Measurements from ENCODE around the gene KCNA10.
A peak's percentile ranks its signal among the peaks of the same experiment; 100 is the strongest.

Gene KCNA10

GRCh38 chr1:110545492-110545891, 26.5 kb upstream of the KCNA10 start:
- Mint-ChIP-seq H3K27me3 (peaks cover 16 to 20% of the 10 kb centered on the region in 2 donors), H3K36me3 (no peaks in the 10 kb centered on the region), H3K27ac (no peak overlapping the region), H3K4me3 (no peak overlapping the region), H3K9me3 (no peaks in the 10 kb centered on the region), H3K4me1 (no peaks in the 10 kb centered on the region)
- DNase-seq (no peak), ATAC-seq (replicated peaks) (no peak)

- no peaks in the 10 kb centered on the region for H3K4me1 Mint-ChIP-seq
- peaks cover 17 to 21% of the 10 kb centered on the region in 2 donors for H3K27me3 Mint-ChIP-seq
- DNase-seq (no peak), ATAC-seq (replicated peaks) (no peak)
- H3K36me3 Mint-ChIP-seq: no peaks in the 10 kb centered on the region
- no peak overlapping the region for H3K27ac Mint-ChIP-seq
- H3K4me3 Mint-ChIP-seq: no peak overlapping the region
- H3K9me3 Mint-ChIP-seq: no peaks in the 10 kb centered on the region
These were observed 25.8 kb upstream of the KCNA10 start for GRCh38 chr1:110544753-110545152.

- Mint-ChIP-seq H3K27me3 (peaks cover 17 to 22% of the 10 kb centered on the region in 2 donors), H3K36me3 (no peaks in the 10 kb centered on the region)
- no peak for DNase-seq
These were observed 23.8 kb upstream of the KCNA10 start for GRCh38 chr1:110542725-110543124.

DNA sequence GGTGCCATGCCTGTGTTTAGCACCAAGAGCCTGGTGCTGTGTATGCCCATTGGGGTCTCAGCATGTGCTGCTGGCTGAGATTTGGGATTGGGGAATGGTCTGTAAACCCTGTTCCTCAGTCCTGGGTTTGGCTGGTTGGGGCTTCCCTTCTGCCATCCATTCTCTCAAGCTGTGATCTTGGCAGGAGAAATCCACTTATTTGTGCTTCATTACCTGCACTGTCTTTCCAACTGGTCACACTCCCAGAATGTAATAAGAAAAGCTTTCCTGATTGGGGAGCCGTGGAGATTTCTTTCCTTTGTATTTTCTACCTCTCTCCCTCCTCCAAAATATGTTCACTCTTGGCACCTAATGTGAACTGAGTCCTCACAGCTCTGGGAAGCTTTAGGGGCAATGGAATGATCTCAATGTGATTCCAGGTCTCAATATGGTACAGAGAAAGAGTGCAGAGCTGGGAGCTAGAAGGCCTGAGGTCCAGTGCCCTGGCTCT, 23.0 kb upstream of the KCNA10 start:
- DNase-seq: no peak
- no peak overlapping the region for H3K27ac Mint-ChIP-seq
- no peaks in the 10 kb centered on the region for H3K4me1 Mint-ChIP-seq
- H3K36me3 Mint-ChIP-seq: no peaks in the 10 kb centered on the region
- H3K4me3 Mint-ChIP-seq: no peak overlapping the region
- H3K27me3 Mint-ChIP-seq: peaks cover 17 to 27% of the 10 kb centered on the region in 2 donors
- ATAC-seq (replicated peaks): no peak
- H3K9me3 Mint-ChIP-seq: no peaks in the 10 kb centered on the region

More at GRCh38 chr1:110542725-110543124, 23.8 kb upstream of the KCNA10 start:
- no peak overlapping the region for H3K27ac Mint-ChIP-seq
- no peaks in the 10 kb centered on the region for H3K9me3 Mint-ChIP-seq
- no peaks in the 10 kb centered on the region for H3K4me1 Mint-ChIP-seq
- no peak for ATAC-seq (replicated peaks)
- no peak overlapping the region for H3K4me3 Mint-ChIP-seq

- no peak overlapping the region for H3K27ac Mint-ChIP-seq
- H3K4me3 Mint-ChIP-seq: no peak overlapping the region
- no peaks in the 10 kb centered on the region for H3K4me1 Mint-ChIP-seq
- ATAC-seq (replicated peaks) (no peak), DNase-seq (no peak)
- H3K36me3 Mint-ChIP-seq: no peaks in the 10 kb centered on the region
- no peaks in the 10 kb centered on the region for H3K9me3 Mint-ChIP-seq
- H3K27me3 Mint-ChIP-seq: peaks cover 12 to 28% of the 10 kb centered on the region in 2 donors
These were observed 22.1 kb upstream of the KCNA10 start for GRCh38 chr1:110540891-110541685.

DNA sequence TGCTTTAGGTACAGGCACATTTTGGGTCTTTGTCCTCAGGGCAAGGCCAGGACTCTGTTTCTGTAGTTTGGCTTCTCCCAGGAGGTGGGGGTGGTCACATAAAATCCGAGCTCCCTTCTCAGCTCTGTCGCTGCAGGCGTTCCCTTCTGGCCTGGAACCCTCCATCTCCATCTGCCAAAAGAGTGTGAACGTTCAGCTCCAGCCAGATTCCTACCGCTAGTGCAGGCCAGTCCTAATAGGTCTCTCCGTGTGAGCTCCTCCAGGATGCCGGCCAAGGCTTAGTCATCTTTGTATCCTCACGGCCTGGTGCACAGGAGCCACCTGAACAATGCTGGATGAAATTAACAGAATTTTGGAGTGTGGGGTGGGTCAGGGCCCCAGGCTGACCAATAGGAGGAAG, 19.9 kb upstream of the KCNA10 start:
- Mint-ChIP-seq H3K36me3 (no peaks in the 10 kb centered on the region), H3K27ac (no peak overlapping the region), H3K9me3 (no peaks in the 10 kb centered on the region), H3K4me1 (no peaks in the 10 kb centered on the region), H3K27me3 (peaks cover 15 to 28% of the 10 kb centered on the region in 2 donors), H3K4me3 (no peak overlapping the region)
- DNase-seq (no peak), ATAC-seq (replicated peaks) (no peak)

GRCh38 chr1:110538075-110538474, 19.1 kb upstream of the KCNA10 start:
- Mint-ChIP-seq H3K27ac (no peak overlapping the region), H3K4me1 (no peaks in the 10 kb centered on the region), H3K9me3 (no peaks in the 10 kb centered on the region), H3K4me3 (no peak overlapping the region), H3K27me3 (peaks cover 21 to 28% of the 10 kb centered on the region in 2 donors), H3K36me3 (no peaks in the 10 kb centered on the region)
- DNase-seq: no peak
- no peak for ATAC-seq (replicated peaks)

GRCh38 chr1:110535985-110536384, 17.0 kb upstream of the KCNA10 start:
- H3K9me3 Mint-ChIP-seq: no peaks in the 10 kb centered on the region
- no peak for ATAC-seq (replicated peaks)
- DNase-seq: no peak
- H3K4me1 Mint-ChIP-seq: no peaks in the 10 kb centered on the region
- H3K27ac Mint-ChIP-seq: no peak overlapping the region
- H3K36me3 Mint-ChIP-seq: no peaks in the 10 kb centered on the region
- peaks cover 34 to 38% of the 10 kb centered on the region in 2 donors for H3K27me3 Mint-ChIP-seq
- H3K4me3 Mint-ChIP-seq: no peak overlapping the region

GRCh38 chr1:110533230-110533629, 14.3 kb upstream of the KCNA10 start:
- Mint-ChIP-seq H3K27ac (no peak overlapping the region), H3K4me1 (no peaks in the 10 kb centered on the region), H3K27me3 (peaks cover 46 to 50% of the 10 kb centered on the region in 2 donors), H3K36me3 (no peaks in the 10 kb centered on the region), H3K4me3 (no peak overlapping the region), H3K9me3 (no peaks in the 10 kb centered on the region)
- ATAC-seq (replicated peaks) (no peak), DNase-seq (no peak)

- Mint-ChIP-seq H3K27me3 (peaks cover 62 to 69% of the 10 kb centered on the region in 2 donors), H3K4me3 (no peak overlapping the region), H3K9me3 (no peaks in the 10 kb centered on the region), H3K36me3 (no peaks in the 10 kb centered on the region), H3K4me1 (peaks cover 4 to 9% of the 10 kb centered on the region in 2 donors), H3K27ac (no peak overlapping the region)
- DNase-seq: no peak
- ATAC-seq (replicated peaks): no peak
These were observed 10.0 kb upstream of the KCNA10 start for GRCh38 chr1:110529011-110529410.

DNA sequence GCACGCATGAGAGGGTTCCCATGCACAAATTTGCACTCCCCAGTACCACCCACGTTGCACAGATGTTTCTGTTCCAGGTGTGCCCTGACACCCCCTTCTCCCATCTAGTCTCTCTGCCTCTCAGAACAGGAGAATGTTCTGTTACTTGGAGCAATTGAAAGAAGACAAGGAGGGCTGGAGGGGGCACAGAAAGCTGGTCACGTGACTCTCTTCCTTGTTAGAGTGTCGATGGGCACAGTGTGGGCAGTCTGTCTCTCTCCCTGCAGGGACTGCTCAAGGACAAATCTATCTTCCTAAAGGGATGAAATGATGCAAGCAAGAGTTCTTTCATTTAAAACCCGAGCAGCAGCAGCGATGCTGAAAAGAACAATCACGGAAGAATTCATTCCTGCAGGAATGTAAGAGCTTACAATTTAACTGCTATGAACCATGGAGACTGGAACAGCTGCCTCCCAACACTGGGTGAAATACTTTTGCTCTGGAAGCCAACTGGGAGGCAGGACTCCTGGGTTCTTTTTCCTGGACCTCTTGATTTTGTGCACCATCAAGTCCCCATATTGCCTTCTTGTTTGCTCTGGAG, 7.3 kb upstream of the KCNA10 start:
- no peak for DNase-seq
- H3K27ac Mint-ChIP-seq: no peak overlapping the region
- no peak for ATAC-seq (replicated peaks)
- H3K36me3 Mint-ChIP-seq: no peaks in the 10 kb centered on the region
- H3K9me3 Mint-ChIP-seq: no peaks in the 10 kb centered on the region
- H3K4me3 Mint-ChIP-seq: no peak overlapping the region
- peaks cover 4 to 9% of the 10 kb centered on the region in 2 donors for H3K4me1 Mint-ChIP-seq
- peaks cover 61 to 74% of the 10 kb centered on the region in 2 donors for H3K27me3 Mint-ChIP-seq

DNA sequence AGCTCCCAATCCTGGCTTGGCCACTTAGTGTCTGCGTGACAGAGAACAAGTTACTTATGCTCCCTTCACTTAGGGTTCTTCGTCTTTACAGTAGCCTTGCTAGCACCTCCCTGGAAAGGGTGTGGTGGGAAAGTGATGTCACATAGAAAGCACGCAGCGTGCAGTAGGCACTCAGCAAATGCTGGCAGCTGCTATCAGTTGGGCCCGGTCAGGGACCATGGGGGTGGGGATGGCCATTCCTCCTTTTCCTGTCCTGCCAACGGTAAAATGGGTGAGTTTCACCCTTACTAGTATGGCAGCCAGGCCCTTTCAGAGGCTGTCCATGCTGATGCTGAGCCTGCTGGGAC, 6.2 kb upstream of the KCNA10 start:
- H3K36me3 Mint-ChIP-seq: no peaks in the 10 kb centered on the region
- H3K9me3 Mint-ChIP-seq: no peaks in the 10 kb centered on the region
- H3K27me3 Mint-ChIP-seq: peaks cover 57 to 75% of the 10 kb centered on the region in 2 donors
- no peak overlapping the region for H3K4me3 Mint-ChIP-seq
- H3K4me1 Mint-ChIP-seq: peaks cover 4 to 9% of the 10 kb centered on the region in 2 donors
- ATAC-seq (replicated peaks) (no peak), DNase-seq (no peak)
- H3K27ac Mint-ChIP-seq: no peak overlapping the region

DNA sequence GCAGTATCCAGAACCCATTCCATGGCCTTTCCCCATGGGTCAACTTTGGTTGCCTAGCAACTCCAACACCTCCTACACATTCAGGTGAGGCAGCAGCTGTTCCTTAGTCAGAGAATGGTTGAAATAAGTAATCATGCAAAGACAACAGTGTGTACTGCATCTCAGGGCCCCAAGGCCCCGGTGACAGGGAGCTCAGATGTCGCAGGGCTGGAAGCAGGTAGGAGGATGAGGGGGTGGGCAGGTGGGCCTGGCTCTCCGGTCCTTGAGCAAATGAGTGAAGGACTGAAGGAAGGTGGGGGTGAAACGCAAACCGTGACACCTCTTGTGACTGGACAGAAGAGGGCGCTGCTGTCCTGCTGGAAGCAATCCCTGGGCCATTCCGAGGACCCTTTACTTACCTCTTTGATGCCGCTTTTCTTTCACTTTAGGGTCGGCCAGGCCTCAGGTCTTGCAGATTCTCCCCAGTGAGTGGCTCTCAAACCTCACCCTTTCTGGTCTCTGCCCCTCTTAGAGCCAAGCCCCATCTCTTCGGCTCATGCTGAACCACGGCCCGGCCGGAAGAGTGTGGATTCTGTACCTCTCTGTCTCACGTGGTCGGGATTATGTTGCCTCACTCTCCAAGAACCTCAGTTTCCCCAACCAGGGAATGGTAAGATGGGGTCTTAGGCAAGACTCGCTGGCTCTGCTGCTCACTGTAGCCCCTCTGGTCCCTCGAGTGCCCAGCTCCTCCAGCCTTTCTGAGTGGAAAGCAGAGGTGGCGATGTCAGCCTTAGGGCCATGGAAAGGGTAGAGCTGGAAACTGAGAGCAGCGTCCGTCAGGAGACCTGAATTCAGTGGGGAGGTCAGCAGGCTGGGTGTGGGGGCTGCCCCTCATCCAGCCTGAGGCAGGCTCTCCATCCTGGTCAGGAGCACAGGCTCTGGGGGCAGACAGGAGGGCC, 5.6 kb upstream of the KCNA10 start:
- ATAC-seq (replicated peaks): peak; percentile 84 to 85
- DNase-seq: peak; percentile 9
- no peaks in the 10 kb centered on the region for H3K36me3 Mint-ChIP-seq
- H3K9me3 Mint-ChIP-seq: no peaks in the 10 kb centered on the region
- H3K4me3 Mint-ChIP-seq: peak overlapping the region in 1 of 2 donors; percentile 67
- no peak overlapping the region for H3K27ac Mint-ChIP-seq
- H3K27me3 Mint-ChIP-seq: peaks cover 51 to 69% of the 10 kb centered on the region in 2 donors
- H3K4me1 Mint-ChIP-seq: peaks cover 4 to 9% of the 10 kb centered on the region in 2 donors

DNA sequence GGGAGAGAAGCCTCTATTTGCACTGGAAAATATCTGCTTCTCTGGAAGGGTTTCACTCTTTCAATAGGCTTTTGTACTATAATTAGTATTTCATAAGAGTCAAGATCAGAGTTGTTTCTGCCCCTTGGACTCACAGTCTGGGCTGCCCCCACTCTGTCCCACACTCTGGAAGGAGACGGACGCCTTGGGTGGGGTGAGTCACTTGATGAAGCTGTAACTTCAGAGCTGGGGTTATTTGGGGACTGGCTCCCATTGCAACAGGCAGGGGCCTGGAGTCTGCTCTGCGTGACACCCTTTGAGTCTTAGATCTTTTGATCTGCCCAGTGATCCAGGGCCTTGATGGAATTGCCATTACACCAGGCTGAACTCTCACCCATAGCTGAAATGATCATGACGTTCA, 4.0 kb upstream of the KCNA10 start:
- no peak for DNase-seq

More for the DNA sequence above, 4.0 kb upstream of the KCNA10 start:
- H3K36me3 Mint-ChIP-seq: no peaks in the 10 kb centered on the region
- peaks cover 4 to 9% of the 10 kb centered on the region in 2 donors for H3K4me1 Mint-ChIP-seq
- no peak for ATAC-seq (replicated peaks)
- no peaks in the 10 kb centered on the region for H3K9me3 Mint-ChIP-seq
- H3K27me3 Mint-ChIP-seq: peaks cover 39 to 58% of the 10 kb centered on the region in 2 donors
- no peak overlapping the region for H3K4me3 Mint-ChIP-seq
- no peak overlapping the region for H3K27ac Mint-ChIP-seq

Data from stimulated activated naive B cell treated with anti-CD40 and anti-IgM and Interleukin-4, amounts not matched to agents 10 μg/mL and 1 μg/mL and 100 μg/mL, for 72 hours (primary cell).